ENCODE results near the gene GLDN.
"Not testable (repeated sequence)": the region's sequence is repeated elsewhere in the genome, so short reads cannot be mapped to it uniquely, and the experiment has no call there.

GLDN gene

GRCh38 chr15:51396921-51397320, 55.5 kb downstream of the GLDN start:
- no peak for DNase-seq

- DNase-seq = peak; percentile 33 to 57
Observed at GRCh38 chr15:51398626-51399025, 57.2 kb downstream of the GLDN start.

- no peak for DNase-seq
Observed at GRCh38 chr15:51401051-51401780, 59.8 kb downstream of the GLDN start.

GRCh38 chr15:51401872-51402517, 60.5 kb downstream of the GLDN start:
- DNase-seq = peak in 1 of 2 experiments; percentile 51

- peak; percentile 49 to 73 for DNase-seq
Observed at GRCh38 chr15:51403072-51403878, 61.8 kb downstream of the GLDN start.

- DNase-seq = no peak
Observed at GRCh38 chr15:51403946-51404695, 62.7 kb downstream of the GLDN start.

GRCh38 chr15:51405693-51406523, 64.5 kb downstream of the GLDN start:
- no peak for DNase-seq

GRCh38 chr15:51414256-51414860, 72.9 kb downstream of the GLDN start:
- DNase-seq = no peak

GRCh38 chr15:51416129-51416528, 74.7 kb downstream of the GLDN start:
- no peak for DNase-seq

- not testable (repeated sequence) for DNase-seq
Observed at GRCh38 chr15:51423040-51423439, 81.6 kb downstream of the GLDN start.

GRCh38 chr15:51424780-51425179, 83.3 kb downstream of the GLDN start:
- no peak for DNase-seq

GRCh38 chr15:51425517-51426040, 84.1 kb downstream of the GLDN start:
- DNase-seq = peak in 1 of 2 experiments; percentile 29

GRCh38 chr15:51438526-51438925, 97.1 kb downstream of the GLDN start:
- DNase-seq = no peak

- DNase-seq = no peak
Observed at GRCh38 chr15:51443282-51443914, 101.9 kb downstream of the GLDN start.

- no peak for DNase-seq
Observed at GRCh38 chr15:51444112-51444511, 102.7 kb downstream of the GLDN start.

- DNase-seq = no peak
Observed at GRCh38 chr15:51444807-51445206, 103.4 kb downstream of the GLDN start.

- not testable (repeated sequence) for DNase-seq
Observed at GRCh38 chr15:51446029-51446744, 104.7 kb downstream of the GLDN start.

- DNase-seq = no peak
Observed at GRCh38 chr15:51447855-51448621, 106.6 kb downstream of the GLDN start.

Data from NCI-H524 (cell line).